ENCODE data around the gene COMT. TPM values are rescaled to one million over a fixed set of nuclear protein-coding genes. Genes with fewer than 3 reads are reported as not detected.

Gene COMT
- total and polyA plus RNA-seq, 7 donors: 63.6 to 146 (median 117) TPM

DNA sequence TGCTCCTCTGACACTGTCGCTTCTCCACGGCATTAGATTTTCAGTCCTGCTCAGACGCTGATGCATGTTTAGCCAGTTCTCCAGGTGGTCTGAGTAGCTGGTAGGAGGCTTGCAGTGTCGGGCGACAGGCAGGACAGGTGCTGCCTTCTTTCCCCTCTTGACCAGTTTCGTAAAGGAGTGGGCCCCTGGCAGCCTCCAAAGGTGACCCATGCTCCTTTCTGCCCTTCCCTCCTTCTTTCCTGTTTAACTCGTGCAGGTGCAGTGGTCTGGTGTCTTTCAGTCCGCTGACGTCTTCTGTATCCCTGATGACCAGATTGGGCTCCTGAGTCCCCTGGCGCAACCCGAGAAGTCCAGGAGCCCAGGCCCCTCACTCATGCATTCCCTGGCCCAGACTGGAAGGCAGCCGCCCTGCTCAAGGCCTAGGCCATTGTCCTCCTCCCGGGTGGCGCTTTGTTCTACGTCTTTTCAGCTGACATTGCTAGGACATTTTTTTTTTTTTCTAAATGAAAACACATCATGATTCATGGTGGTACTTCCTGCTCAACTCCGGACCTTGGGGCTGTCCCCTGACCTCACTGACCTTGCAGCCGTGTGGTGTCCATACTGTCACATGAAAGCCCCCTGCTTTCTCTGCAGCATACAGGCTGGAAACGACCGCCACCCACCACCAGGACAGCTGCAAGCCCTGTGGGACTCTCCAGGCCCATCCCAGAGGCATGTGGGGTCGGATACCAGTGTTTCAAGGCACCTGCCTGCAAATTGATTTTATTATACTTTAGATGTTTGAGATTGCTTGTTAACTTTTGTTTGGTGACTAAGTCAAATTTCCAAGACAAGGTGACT, 25.6 kb downstream of the COMT start:
- Histone ChIP-seq H3K27me3 (ENCODE audit: insufficient read depth in 3 of 3, low read length in 2 of 3) (no peaks in the 10 kb centered on the region), H3K4me3 (no peak overlapping the region), H3K27ac (no peak overlapping the region), H3K36me3 (ENCODE audit: insufficient read depth in 1 of 2, low read depth in 1 of 2) (peaks cover 0 to 87% of the 10 kb centered on the region in 2 donors), H3K9me3 (no peaks in the 10 kb centered on the region), H3K4me1 (peaks cover 7% of the 10 kb centered on the region)
- ATAC-seq (no peak), DNase-seq (no peak)
- TF ChIP-seq, protein P1, sequence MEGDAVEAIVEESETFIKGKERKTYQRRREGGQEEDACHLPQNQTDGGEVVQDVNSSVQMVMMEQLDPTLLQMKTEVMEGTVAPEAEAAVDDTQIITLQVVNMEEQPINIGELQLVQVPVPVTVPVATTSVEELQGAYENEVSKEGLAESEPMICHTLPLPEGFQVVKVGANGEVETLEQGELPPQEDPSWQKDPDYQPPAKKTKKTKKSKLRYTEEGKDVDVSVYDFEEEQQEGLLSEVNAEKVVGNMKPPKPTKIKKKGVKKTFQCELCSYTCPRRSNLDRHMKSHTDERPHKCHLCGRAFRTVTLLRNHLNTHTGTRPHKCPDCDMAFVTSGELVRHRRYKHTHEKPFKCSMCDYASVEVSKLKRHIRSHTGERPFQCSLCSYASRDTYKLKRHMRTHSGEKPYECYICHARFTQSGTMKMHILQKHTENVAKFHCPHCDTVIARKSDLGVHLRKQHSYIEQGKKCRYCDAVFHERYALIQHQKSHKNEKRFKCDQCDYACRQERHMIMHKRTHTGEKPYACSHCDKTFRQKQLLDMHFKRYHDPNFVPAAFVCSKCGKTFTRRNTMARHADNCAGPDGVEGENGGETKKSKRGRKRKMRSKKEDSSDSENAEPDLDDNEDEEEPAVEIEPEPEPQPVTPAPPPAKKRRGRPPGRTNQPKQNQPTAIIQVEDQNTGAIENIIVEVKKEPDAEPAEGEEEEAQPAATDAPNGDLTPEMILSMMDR (IDR thresholded peaks at IDR 0.05): no peak
- 68 to 71% (median 70%) methylated on average over 20 of the region's 20 CpGs for WGBS, 3 donors
- intact Hi-C loops (cut with DNase I): no loop called here

DNA sequence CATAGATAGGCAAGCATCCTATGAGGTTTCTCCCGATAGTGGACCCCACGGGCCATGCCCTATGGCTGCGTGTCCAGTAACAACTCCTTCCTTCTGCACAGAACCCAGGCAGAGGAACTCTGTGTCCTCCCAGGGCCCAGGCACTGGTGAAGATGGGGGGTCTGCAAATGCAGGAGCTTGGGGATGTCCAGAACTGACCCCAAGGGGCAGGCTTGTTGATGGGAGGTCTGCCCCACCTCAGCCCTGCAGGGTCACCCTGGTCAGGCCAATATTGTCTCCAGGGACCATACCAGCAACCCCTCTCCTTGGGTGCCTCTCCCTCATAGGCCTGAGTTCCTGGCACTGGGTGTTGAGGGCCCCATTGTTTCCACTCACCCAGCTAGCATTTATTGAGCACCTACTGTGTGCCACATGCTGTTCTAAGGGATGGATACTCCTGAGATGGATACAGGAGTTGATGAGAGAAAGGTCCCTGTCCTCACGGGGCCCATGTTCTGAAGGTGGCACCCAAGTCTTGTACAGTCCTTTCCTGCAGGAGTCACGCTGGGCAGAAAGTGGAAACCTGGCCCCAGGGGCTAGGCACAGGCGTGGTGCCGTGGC, 26.4 kb downstream of the COMT start:
- no peak for ATAC-seq
- H3K27ac ChIP-seq: no peak overlapping the region
- no peaks in the 10 kb centered on the region for H3K9me3 ChIP-seq
- H3K4me1 ChIP-seq: no peaks in the 10 kb centered on the region
- TF ChIP-seq, protein P1 (IDR thresholded peaks at IDR 0.05): no peak
- WGBS, 3 donors: 90% methylated on average over 7 of the region's 7 CpGs
- no peaks in the 10 kb centered on the region for H3K27me3 ChIP-seq (ENCODE audit: insufficient read depth in 3 of 3, low read length in 2 of 3)
- intact Hi-C loops (cut with DNase I): no loop called here
- no peak overlapping the region for H3K4me3 ChIP-seq
- H3K36me3 ChIP-seq (ENCODE audit: insufficient read depth in 1 of 2, low read depth in 1 of 2): peaks cover 0 to 91% of the 10 kb centered on the region in 2 donors
- DNase-seq: no peak

DNA sequence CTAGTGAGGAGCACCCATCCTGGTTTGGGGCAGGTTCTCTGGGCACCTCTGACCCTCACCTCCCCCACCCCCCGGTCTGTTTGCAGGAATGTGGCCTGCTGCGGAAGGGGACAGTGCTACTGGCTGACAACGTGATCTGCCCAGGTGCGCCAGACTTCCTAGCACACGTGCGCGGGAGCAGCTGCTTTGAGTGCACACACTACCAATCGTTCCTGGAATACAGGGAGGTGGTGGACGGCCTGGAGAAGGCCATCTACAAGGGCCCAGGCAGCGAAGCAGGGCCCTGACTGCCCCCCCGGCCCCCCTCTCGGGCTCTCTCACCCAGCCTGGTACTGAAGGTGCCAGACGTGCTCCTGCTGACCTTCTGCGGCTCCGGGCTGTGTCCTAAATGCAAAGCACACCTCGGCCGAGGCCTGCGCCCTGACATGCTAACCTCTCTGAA, 26.9 kb downstream of the COMT start:
- H3K27me3 ChIP-seq (ENCODE audit: insufficient read depth in 3 of 3, low read length in 2 of 3): no peaks in the 10 kb centered on the region
- no peak for DNase-seq
- H3K36me3 ChIP-seq (ENCODE audit: insufficient read depth in 1 of 2, low read depth in 1 of 2): peaks cover 0 to 91% of the 10 kb centered on the region in 2 donors
- TF ChIP-seq, protein P1 (IDR thresholded peaks at IDR 0.05): no peak
- no peak overlapping the region for H3K27ac ChIP-seq
- H3K4me1 ChIP-seq: no peaks in the 10 kb centered on the region
- H3K4me3 ChIP-seq: no peak overlapping the region
- 74 to 84% (median 83%) methylated on average over 18 of the region's 18 CpGs for WGBS, 3 donors
- intact Hi-C loops (cut with DNase I): no loop called here
- no peak for ATAC-seq
- H3K9me3 ChIP-seq: no peaks in the 10 kb centered on the region

DNA sequence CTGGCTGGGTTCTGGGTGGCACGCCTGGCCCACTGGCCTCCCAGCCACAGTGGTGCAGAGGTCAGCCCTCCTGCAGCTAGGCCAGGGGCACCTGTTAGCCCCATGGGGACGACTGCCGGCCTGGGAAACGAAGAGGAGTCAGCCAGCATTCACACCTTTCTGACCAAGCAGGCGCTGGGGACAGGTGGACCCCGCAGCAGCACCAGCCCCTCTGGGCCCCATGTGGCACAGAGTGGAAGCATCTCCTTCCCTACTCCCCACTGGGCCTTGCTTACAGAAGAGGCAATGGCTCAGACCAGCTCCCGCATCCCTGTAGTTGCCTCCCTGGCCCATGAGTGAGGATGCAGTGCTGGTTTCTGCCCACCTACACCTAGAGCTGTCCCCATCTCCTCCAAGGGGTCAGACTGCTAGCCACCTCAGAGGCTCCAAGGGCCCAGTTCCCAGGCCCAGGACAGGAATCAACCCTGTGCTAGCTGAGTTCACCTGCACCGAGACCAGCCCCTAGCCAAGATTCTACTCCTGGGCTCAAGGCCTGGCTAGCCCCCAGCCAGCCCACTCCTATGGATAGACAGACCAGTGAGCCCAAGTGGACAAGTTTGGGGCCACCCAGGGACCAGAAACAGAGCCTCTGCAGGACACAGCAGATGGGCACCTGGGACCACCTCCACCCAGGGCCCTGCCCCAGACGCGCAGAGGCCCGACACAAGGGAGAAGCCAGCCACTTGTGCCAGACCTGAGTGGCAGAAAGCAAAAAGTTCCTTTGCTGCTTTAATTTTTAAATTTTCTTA, 27.8 kb downstream of the COMT start:
- DNase-seq: no peak
- H3K9me3 ChIP-seq: no peaks in the 10 kb centered on the region
- no peak overlapping the region for H3K27ac ChIP-seq
- 69 to 84% (median 81%) methylated on average over 11 of the region's 11 CpGs for WGBS, 3 donors
- H3K27me3 ChIP-seq (ENCODE audit: insufficient read depth in 3 of 3, low read length in 2 of 3): no peaks in the 10 kb centered on the region
- ATAC-seq: no peak
- H3K4me1 ChIP-seq: no peaks in the 10 kb centered on the region
- peaks cover 0 to 90% of the 10 kb centered on the region in 2 donors for H3K36me3 ChIP-seq (ENCODE audit: insufficient read depth in 1 of 2, low read depth in 1 of 2)
- H3K4me3 ChIP-seq: no peak overlapping the region
- TF ChIP-seq, protein P1 (IDR thresholded peaks at IDR 0.05): no peak
- intact Hi-C loops (cut with DNase I): no loop called here
